GM23338 (cell line): ENCODE measurements around the gene LRMDA. TPM values are rescaled to one million over a fixed set of nuclear protein-coding genes. Genes with fewer than 3 reads are reported as not detected.
A peak's percentile ranks its signal among the peaks of the same experiment; 100 is the strongest.

Experiments
- ATAC-seq: fragments of 200-7000 bp; cut with Tn5 transposase; 3 replicates; pipeline ENCODE4 v1.9.1; 2020
- DNase-seq: peaks from one replicate; pipeline ENCODE4 v3.0.0-alpha.2; 2015; ENCODE audit warnings: low spot score
- H2AFZ ChIP-seq: fragments of 200-600 bp; sonication (generic); 2 replicates; pipeline ENCODE4 v1.8.0; 2016; ENCODE audit warnings: antibody characterized with exemption, mild to moderate bottlenecking, moderate library complexity
- H3F3A ChIP-seq: fragments of 200-600 bp; sonication (generic); replicated peaks from 2 replicates; pipeline ENCODE4 v1.8.0; 2017; ENCODE audit warnings: antibody characterized with exemption, mixed run types, low read depth
- H3K27ac ChIP-seq: fragments of 200-600 bp; sonication (generic); 2 replicates; pipeline ENCODE4 v1.6.1; 2016; ENCODE audit warnings: low read depth
- H3K27me3 ChIP-seq: fragments of 200-600 bp; sonication (generic); 2 replicates; pipeline ENCODE4 v1.8.0; 2016; ENCODE audit warnings: mild to moderate bottlenecking, mixed run types, moderate library complexity; ENCODE audit not compliant: insufficient read depth
- H3K36me3 ChIP-seq: fragments of 200-600 bp; sonication (generic); 2 replicates; pipeline ENCODE4 v1.8.0; 2016; ENCODE audit warnings: mild to moderate bottlenecking; ENCODE audit not compliant: insufficient read depth
- H3K4me1 ChIP-seq: fragments of 200-600 bp; sonication (generic); 2 replicates; pipeline ENCODE4 v1.8.0; 2016; ENCODE audit warnings: mild to moderate bottlenecking, moderate library complexity; ENCODE audit not compliant: insufficient read depth
- H3K4me2 ChIP-seq: fragments of 200-600 bp; sonication (generic); 2 replicates; pipeline ENCODE4 v1.7.1; 2017; ENCODE audit warnings: mixed run types
- H3K4me3 ChIP-seq: fragments of 200-600 bp; sonication (generic); 2 replicates; pipeline ENCODE4 v1.6.1; 2016; ENCODE audit warnings: mixed run types
- H3K79me2 ChIP-seq: fragments of 200-600 bp; sonication (generic); replicated peaks from 2 replicates; pipeline ENCODE4 v1.8.0; 2017; ENCODE audit warnings: mild to moderate bottlenecking; ENCODE audit not compliant: insufficient read depth
- H3K9me2 ChIP-seq: fragments of 200-600 bp; sonication (generic); 2 replicates; pipeline ENCODE4 v1.8.0; 2017; ENCODE audit not compliant: insufficient read depth
- H4K20me1 ChIP-seq: fragments of 200-600 bp; sonication (generic); replicated peaks from 2 replicates; pipeline ENCODE4 v1.8.0; 2017; ENCODE audit warnings: mild to moderate bottlenecking; ENCODE audit not compliant: insufficient read depth
- H3K27ac Mint-ChIP-seq: 2 replicates; pipeline ENCODE4 v1.8.0; 2020; ENCODE audit warnings: inconsistent platforms, mild to moderate bottlenecking, moderate library complexity, mixed read lengths
- H3K27me3 Mint-ChIP-seq: 3 replicates; pipeline ENCODE4 v1.8.0; 2022; ENCODE audit warnings: low read depth, mild to moderate bottlenecking, moderate library complexity, mixed read lengths, inconsistent platforms; ENCODE audit not compliant: insufficient read depth, poor library complexity
- H3K36me3 Mint-ChIP-seq: 3 replicates; pipeline ENCODE4 v1.8.0; 2021; ENCODE audit warnings: low read depth, mild to moderate bottlenecking, inconsistent platforms, moderate library complexity, mixed read lengths
- H3K4me1 Mint-ChIP-seq: 3 replicates; pipeline ENCODE4 v1.8.0; 2020; ENCODE audit warnings: mild to moderate bottlenecking, inconsistent platforms, mixed read lengths
- H3K4me3 Mint-ChIP-seq: 3 replicates; pipeline ENCODE4 v1.8.0; 2021; ENCODE audit warnings: moderate library complexity, mild to moderate bottlenecking, inconsistent platforms, mixed read lengths
- H3K9me3 Mint-ChIP-seq: 3 replicates; pipeline ENCODE4 v1.8.0; 2020; ENCODE audit warnings: moderate library complexity, mild to moderate bottlenecking, inconsistent platforms, mixed read lengths
- CREB1 ChIP-seq: fragments of 250-450 bp; sonication (Bioruptor Pico); IDR thresholded peaks from 2 replicates; pipeline ENCODE4 v1.5.0; 2020; ENCODE audit warnings: low read depth, mild to moderate bottlenecking, moderate library complexity
- EZH2 ChIP-seq: fragments of 200-600 bp; sonication (generic); IDR thresholded peaks from one replicate; pipeline ENCODE4 v1.8.0; 2017; ENCODE audit warnings: antibody characterized with exemption, mild to moderate bottlenecking, low read depth; ENCODE audit not compliant: unreplicated experiment
- EZH2phosphoT487 ChIP-seq: fragments of 200-600 bp; sonication (generic); IDR thresholded peaks from one replicate; pipeline ENCODE4 v1.8.1; 2018; ENCODE audit warnings: antibody characterized with exemption; ENCODE audit not compliant: unreplicated experiment
- JUNB ChIP-seq: IDR thresholded peaks from one replicate; pipeline ENCODE4 v1.6.1; 2016; ENCODE audit warnings: antibody characterized with exemption; ENCODE audit not compliant: unreplicated experiment
- REST ChIP-seq: IDR thresholded peaks from one replicate; pipeline ENCODE4 v1.6.1; 2018; ENCODE audit warnings: antibody characterized with exemption; ENCODE audit not compliant: unreplicated experiment
- ZNF114 ChIP-seq: fragments of 250-450 bp; sonication (Bioruptor Pico); IDR thresholded peaks from 2 replicates; pipeline ENCODE4 v1.5.0; 2020; ENCODE audit warnings: mild to moderate bottlenecking, moderate library complexity
- ZNF331 ChIP-seq: fragments of 250-450 bp; sonication (Bioruptor Pico); IDR thresholded peaks from 2 replicates; pipeline ENCODE4 v1.5.0; 2020; ENCODE audit warnings: low read depth, mild to moderate bottlenecking, moderate library complexity
- polyA plus RNA-seq: library from polyadenylated mRNA; unstranded; fragments of >200 nt; fragmentation: Nextera tagmentation; extraction: Ambion mirVana; gene quantifications from 2 replicates; pipeline ENCODE4 v1.2.1, GENCODE V29; 2016
- total RNA-seq: library from RNA; depleted of rRNA; stranded (reverse); fragments of >200 nt; shearing (Covaris generic); gene quantifications from 2 replicates; pipeline ENCODE4 v1.2.3, GENCODE V29; 2014
- TF ChIP-seq, protein P1 (sequence below): IDR thresholded peaks from 2 replicates; pipeline ENCODE4 v1.6.1; 2016; ENCODE audit warnings: antibody characterized with exemption
- TF ChIP-seq, protein P2 (sequence below), 2 experiments: fragments of 200-600 bp in 1 of 2; sonication (generic) in 1 of 2; conservative IDR thresholded peaks; 2 replicates each; pipeline versions ENCODE4 v1.5.1 to v1.6.1; 2016 to 2017; ENCODE audit warnings: antibody characterized with exemption in 2 of 2, low read depth in 2 of 2, mild to moderate bottlenecking in 2 of 2, moderate library complexity in 1 of 2
- TF ChIP-seq, protein P3 (sequence below): fragments of 250-450 bp; sonication (Bioruptor Pico); IDR thresholded peaks from 2 replicates; pipeline ENCODE4 v1.5.0; 2020; ENCODE audit warnings: mild to moderate bottlenecking, moderate library complexity

Gene LRMDA
- total and polyA plus RNA-seq, 2 experiments from 2014 or later, result 0.90 to 1.8 TPM

DNA sequence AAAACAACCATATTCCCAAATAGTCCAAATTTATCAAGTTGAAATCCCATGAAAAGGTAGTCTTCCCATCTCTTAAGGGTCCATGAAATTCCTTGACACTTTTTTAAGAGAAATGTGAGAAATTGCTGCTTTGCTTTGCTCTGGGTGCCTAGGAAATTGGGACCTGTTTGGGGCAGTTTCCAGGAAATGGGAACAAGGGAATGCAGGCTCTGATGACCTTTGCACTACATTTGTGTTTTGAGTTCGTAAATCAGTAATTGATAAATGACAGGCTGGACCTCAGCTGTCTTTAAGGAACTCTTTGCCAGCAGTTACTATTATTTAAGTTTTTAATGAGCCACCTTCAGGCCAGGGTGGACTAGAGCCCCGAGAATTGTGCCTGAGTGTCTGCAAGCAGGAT, 203.5 kb downstream of the LRMDA start:
- Mint-ChIP-seq H3K9me3 (no peaks in the 10 kb centered on the region), H3K27ac (no peak overlapping the region), H3K4me1 (peaks cover 4% of the 10 kb centered on the region; the same call in 2 of the 3 replicates), H3K27me3 (no peaks in the 10 kb centered on the region), H3K36me3 (no peaks in the 10 kb centered on the region), H3K4me3 (no peak overlapping the region)
- Histone ChIP-seq H3K4me1 (no peaks in the 10 kb centered on the region), H2AFZ (0 out of 2 replicates have a peak overlapping the region, but pooled peaks have one; percentile 7), H4K20me1 (no peaks in the 10 kb centered on the region), H3K4me2 (no peak overlapping the region), H3K4me3 (no peak overlapping the region), H3K36me3 (no peaks in the 10 kb centered on the region), H3K27ac (no peak overlapping the region), H3K79me2 (no peaks in the 10 kb centered on the region), H3K27me3 (no peaks in the 10 kb centered on the region), H3K9me2 (no peaks in the 10 kb centered on the region), H3F3A (no peaks in the 10 kb centered on the region)
- TF ChIP-seq EZH2phosphoT487 (no peak), ZNF331 (CRISPR knock-in tag) (no peak), CREB1 (CRISPR knock-in tag) (no peak), REST (no peak), EZH2 (no peak), JUNB (no peak), ZNF114 (CRISPR knock-in tag) (no peak)
- TF ChIP-seq, protein P1, sequence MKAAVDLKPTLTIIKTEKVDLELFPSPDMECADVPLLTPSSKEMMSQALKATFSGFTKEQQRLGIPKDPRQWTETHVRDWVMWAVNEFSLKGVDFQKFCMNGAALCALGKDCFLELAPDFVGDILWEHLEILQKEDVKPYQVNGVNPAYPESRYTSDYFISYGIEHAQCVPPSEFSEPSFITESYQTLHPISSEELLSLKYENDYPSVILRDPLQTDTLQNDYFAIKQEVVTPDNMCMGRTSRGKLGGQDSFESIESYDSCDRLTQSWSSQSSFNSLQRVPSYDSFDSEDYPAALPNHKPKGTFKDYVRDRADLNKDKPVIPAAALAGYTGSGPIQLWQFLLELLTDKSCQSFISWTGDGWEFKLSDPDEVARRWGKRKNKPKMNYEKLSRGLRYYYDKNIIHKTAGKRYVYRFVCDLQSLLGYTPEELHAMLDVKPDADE, result no peak
- TF ChIP-seq, protein P2, sequence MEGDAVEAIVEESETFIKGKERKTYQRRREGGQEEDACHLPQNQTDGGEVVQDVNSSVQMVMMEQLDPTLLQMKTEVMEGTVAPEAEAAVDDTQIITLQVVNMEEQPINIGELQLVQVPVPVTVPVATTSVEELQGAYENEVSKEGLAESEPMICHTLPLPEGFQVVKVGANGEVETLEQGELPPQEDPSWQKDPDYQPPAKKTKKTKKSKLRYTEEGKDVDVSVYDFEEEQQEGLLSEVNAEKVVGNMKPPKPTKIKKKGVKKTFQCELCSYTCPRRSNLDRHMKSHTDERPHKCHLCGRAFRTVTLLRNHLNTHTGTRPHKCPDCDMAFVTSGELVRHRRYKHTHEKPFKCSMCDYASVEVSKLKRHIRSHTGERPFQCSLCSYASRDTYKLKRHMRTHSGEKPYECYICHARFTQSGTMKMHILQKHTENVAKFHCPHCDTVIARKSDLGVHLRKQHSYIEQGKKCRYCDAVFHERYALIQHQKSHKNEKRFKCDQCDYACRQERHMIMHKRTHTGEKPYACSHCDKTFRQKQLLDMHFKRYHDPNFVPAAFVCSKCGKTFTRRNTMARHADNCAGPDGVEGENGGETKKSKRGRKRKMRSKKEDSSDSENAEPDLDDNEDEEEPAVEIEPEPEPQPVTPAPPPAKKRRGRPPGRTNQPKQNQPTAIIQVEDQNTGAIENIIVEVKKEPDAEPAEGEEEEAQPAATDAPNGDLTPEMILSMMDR (conservative IDR thresholded peaks at IDR 0.05; ENCODE audit: low read depth in 2 of 2), result no peak
- TF ChIP-seq, protein P3, sequence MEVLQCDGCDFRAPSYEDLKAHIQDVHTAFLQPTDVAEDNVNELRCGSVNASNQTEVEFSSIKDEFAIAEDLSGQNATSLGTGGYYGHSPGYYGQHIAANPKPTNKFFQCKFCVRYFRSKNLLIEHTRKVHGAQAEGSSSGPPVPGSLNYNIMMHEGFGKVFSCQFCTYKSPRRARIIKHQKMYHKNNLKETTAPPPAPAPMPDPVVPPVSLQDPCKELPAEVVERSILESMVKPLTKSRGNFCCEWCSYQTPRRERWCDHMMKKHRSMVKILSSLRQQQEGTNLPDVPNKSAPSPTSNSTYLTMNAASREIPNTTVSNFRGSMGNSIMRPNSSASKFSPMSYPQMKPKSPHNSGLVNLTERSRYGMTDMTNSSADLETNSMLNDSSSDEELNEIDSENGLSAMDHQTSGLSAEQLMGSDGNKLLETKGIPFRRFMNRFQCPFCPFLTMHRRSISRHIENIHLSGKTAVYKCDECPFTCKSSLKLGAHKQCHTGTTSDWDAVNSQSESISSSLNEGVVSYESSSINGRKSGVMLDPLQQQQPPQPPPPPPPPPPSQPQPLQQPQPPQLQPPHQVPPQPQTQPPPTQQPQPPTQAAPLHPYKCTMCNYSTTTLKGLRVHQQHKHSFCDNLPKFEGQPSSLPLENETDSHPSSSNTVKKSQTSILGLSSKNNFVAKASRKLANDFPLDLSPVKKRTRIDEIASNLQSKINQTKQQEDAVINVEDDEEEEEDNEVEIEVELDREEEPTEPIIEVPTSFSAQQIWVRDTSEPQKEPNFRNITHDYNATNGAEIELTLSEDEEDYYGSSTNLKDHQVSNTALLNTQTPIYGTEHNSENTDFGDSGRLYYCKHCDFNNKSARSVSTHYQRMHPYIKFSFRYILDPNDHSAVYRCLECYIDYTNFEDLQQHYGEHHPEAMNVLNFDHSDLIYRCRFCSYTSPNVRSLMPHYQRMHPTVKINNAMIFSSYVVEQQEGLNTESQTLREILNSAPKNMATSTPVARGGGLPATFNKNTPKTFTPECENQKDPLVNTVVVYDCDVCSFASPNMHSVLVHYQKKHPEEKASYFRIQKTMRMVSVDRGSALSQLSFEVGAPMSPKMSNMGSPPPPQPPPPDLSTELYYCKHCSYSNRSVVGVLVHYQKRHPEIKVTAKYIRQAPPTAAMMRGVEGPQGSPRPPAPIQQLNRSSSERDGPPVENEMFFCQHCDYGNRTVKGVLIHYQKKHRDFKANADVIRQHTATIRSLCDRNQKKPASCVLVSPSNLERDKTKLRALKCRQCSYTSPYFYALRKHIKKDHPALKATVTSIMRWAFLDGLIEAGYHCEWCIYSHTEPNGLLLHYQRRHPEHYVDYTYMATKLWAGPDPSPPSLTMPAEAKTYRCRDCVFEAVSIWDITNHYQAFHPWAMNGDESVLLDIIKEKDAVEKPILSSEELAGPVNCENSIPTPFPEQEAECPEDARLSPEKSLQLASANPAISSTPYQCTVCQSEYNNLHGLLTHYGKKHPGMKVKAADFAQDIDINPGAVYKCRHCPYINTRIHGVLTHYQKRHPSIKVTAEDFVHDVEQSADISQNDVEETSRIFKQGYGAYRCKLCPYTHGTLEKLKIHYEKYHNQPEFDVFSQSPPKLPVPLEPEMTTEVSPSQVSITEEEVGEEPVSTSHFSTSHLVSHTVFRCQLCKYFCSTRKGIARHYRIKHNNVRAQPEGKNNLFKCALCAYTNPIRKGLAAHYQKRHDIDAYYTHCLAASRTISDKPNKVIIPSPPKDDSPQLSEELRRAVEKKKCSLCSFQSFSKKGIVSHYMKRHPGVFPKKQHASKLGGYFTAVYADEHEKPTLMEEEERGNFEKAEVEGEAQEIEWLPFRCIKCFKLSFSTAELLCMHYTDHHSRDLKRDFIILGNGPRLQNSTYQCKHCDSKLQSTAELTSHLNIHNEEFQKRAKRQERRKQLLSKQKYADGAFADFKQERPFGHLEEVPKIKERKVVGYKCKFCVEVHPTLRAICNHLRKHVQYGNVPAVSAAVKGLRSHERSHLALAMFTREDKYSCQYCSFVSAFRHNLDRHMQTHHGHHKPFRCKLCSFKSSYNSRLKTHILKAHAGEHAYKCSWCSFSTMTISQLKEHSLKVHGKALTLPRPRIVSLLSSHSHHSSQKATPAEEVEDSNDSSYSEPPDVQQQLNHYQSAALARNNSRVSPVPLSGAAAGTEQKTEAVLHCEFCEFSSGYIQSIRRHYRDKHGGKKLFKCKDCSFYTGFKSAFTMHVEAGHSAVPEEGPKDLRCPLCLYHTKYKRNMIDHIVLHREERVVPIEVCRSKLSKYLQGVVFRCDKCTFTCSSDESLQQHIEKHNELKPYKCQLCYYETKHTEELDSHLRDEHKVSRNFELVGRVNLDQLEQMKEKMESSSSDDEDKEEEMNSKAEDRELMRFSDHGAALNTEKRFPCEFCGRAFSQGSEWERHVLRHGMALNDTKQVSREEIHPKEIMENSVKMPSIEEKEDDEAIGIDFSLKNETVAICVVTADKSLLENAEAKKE (CRISPR knock-in tag), result no peak
- DNase-seq (no peak), ATAC-seq (no peak)
